ENCODE data around the gene PDF. TPM values are rescaled to one million over a fixed set of nuclear protein-coding genes. Genes with fewer than 3 reads are reported as not detected.

The PDF gene
- total RNA-seq, 2 experiments from 2014 or later, result 8.8 to 9.7 TPM

- peak overlapping the region; percentile 78 for H3K27ac Mint-ChIP-seq
- ChIA-PET CTCF (interaction anchor here (1.0 to 2.7 kb wide), 6 partner anchors 9 to 424 kb away, joined by 3 to 15 read pairs (median 4); partner anchors contain the start of genes COG8, NIP7 and VPS4A), POLR2A (interaction anchor here (0.6 to 9.7 kb wide), 15 partner anchors 10 to 433 kb away, joined by 3 to 151 read pairs (median 3); partner anchors contain the start of genes COG8, CYB5B, NIP7 and NOB1)
- H3K27me3 Mint-ChIP-seq, result no peaks in the 10 kb centered on the region
- DNase-seq, result peak; percentile 47
- peaks cover 50% of the 10 kb centered on the region for H3K4me1 Mint-ChIP-seq
- H3K9me3 Mint-ChIP-seq, result no peaks in the 10 kb centered on the region
- H3K4me3 Mint-ChIP-seq, result peak overlapping the region; percentile 79
- peaks cover 55% of the 10 kb centered on the region for H3K36me3 Mint-ChIP-seq (ENCODE audit: low read depth)
Observed at GRCh38 chr16:69329369-69330285, 761 bp downstream of the PDF start.

GRCh38 chr16:69328854-69329316 lies 1.5 kb downstream of the PDF start:
- peaks cover 55% of the 10 kb centered on the region for H3K36me3 Mint-ChIP-seq (ENCODE audit: low read depth)
- peaks cover 50% of the 10 kb centered on the region for H3K4me1 Mint-ChIP-seq
- no peaks in the 10 kb centered on the region for H3K9me3 Mint-ChIP-seq
- POLR2A ChIA-PET, result interaction anchor here (0.7 to 9.7 kb wide), 10 partner anchors 11 to 426 kb away, joined by 3 to 151 read pairs (median 4); partner anchors contain the start of genes COG8, CYB5B, NIP7 and NOB1
- H3K27ac Mint-ChIP-seq, result peak overlapping the region; percentile 78
- H3K4me3 Mint-ChIP-seq, result peak overlapping the region; percentile 79
- no peaks in the 10 kb centered on the region for H3K27me3 Mint-ChIP-seq
- DNase-seq, result peak; percentile 31
- CTCF ChIA-PET, result interaction anchor here (1.4 to 2.7 kb wide), 5 partner anchors 10 to 425 kb away, joined by 3 to 15 read pairs (median 6); partner anchors contain the start of genes COG8 and NIP7

- peaks cover 59% of the 10 kb centered on the region for H3K36me3 Mint-ChIP-seq (ENCODE audit: low read depth)
- ChIA-PET CTCF (interaction anchor here (1.5 to 2.7 kb wide), 2 partner anchors 11 to 13 kb away, joined by 6 to 11 read pairs; partner anchors contain the start of genes COG8 and NIP7), POLR2A (interaction anchor here (0.6 to 9.7 kb wide), 5 partner anchors 10 to 84 kb away, joined by 3 to 151 read pairs (median 16); partner anchors contain the start of genes COG8 and NIP7)
- H3K27ac Mint-ChIP-seq, result peak overlapping the region; percentile 26
- H3K4me3 Mint-ChIP-seq, result peak overlapping the region; percentile 4
- no peaks in the 10 kb centered on the region for H3K9me3 Mint-ChIP-seq
- no peak for DNase-seq
- peaks cover 46% of the 10 kb centered on the region for H3K4me1 Mint-ChIP-seq
- H3K27me3 Mint-ChIP-seq, result no peaks in the 10 kb centered on the region
Observed at GRCh38 chr16:69327585-69328310, 2.6 kb downstream of the PDF start.

GRCh38 chr16:69326172-69326873 lies 4.1 kb downstream of the PDF start:
- Mint-ChIP-seq H3K27ac (peak overlapping the region; percentile 40), H3K27me3 (no peaks in the 10 kb centered on the region), H3K9me3 (no peaks in the 10 kb centered on the region), H3K4me1 (peaks cover 37% of the 10 kb centered on the region), H3K4me3 (no peak overlapping the region), H3K36me3 (ENCODE audit: low read depth) (peaks cover 65% of the 10 kb centered on the region)
- no peak for DNase-seq
- POLR2A ChIA-PET, result interaction anchor here (0.7 to 9.7 kb wide), 5 partner anchors 8 to 140 kb away, joined by 3 to 151 read pairs (median 6); partner anchors contain the start of genes COG8, NIP7 and SNTB2
- CTCF ChIA-PET, result interaction anchor here (1.2 to 1.7 kb wide), 3 partner anchors 13 to 176 kb away, joined by 5 to 9 read pairs (median 6); partner anchors contain the start of gene COG8

GRCh38 chr16:69325784-69326171 lies 4.6 kb downstream of the PDF start:
- Mint-ChIP-seq H3K4me1 (peaks cover 35% of the 10 kb centered on the region), H3K36me3 (ENCODE audit: low read depth) (peaks cover 70% of the 10 kb centered on the region), H3K9me3 (no peaks in the 10 kb centered on the region), H3K4me3 (no peak overlapping the region), H3K27me3 (no peaks in the 10 kb centered on the region), H3K27ac (no peak overlapping the region)
- DNase-seq, result no peak
- ChIA-PET CTCF (interaction anchor here (1.2 to 1.7 kb wide), 2 partner anchors 13 to 176 kb away, joined by 5 to 9 read pairs; no protein-coding TSS in a partner anchor), POLR2A (interaction anchor here (1.4 to 9.7 kb wide), 4 partner anchors 8 to 139 kb away, joined by 4 to 151 read pairs (median 28); partner anchors contain the start of genes COG8, NIP7 and SNTB2)

GRCh38 chr16:69324585-69325253 lies 5.7 kb downstream of the PDF start:
- H3K9me3 Mint-ChIP-seq, result no peaks in the 10 kb centered on the region
- H3K4me1 Mint-ChIP-seq, result peaks cover 35% of the 10 kb centered on the region
- no peak for DNase-seq
- H3K36me3 Mint-ChIP-seq (ENCODE audit: low read depth), result peaks cover 73% of the 10 kb centered on the region
- no peaks in the 10 kb centered on the region for H3K27me3 Mint-ChIP-seq
- CTCF ChIA-PET, result no interaction called here
- POLR2A ChIA-PET, result interaction anchor here (0.6 to 9.7 kb wide), 2 partner anchors 15 to 23 kb away, joined by 3 to 151 read pairs; partner anchors contain the start of genes COG8 and NIP7
- H3K27ac Mint-ChIP-seq, result no peak overlapping the region
- H3K4me3 Mint-ChIP-seq, result no peak overlapping the region

- H3K27me3 Mint-ChIP-seq, result no peaks in the 10 kb centered on the region
- H3K4me3 Mint-ChIP-seq, result no peak overlapping the region
- no peak for DNase-seq
- H3K27ac Mint-ChIP-seq, result no peak overlapping the region
- H3K9me3 Mint-ChIP-seq, result no peaks in the 10 kb centered on the region
- ChIA-PET CTCF (no interaction called here), POLR2A (interaction anchor here (0.6 to 9.7 kb wide), 3 partner anchors 9 to 24 kb away, joined by 3 to 151 read pairs (median 4); partner anchors contain the start of genes COG8 and NIP7)
- peaks cover 76% of the 10 kb centered on the region for H3K36me3 Mint-ChIP-seq (ENCODE audit: low read depth)
- peaks cover 30% of the 10 kb centered on the region for H3K4me1 Mint-ChIP-seq
Observed at GRCh38 chr16:69324013-69324531, 6.3 kb downstream of the PDF start.

- POLR2A ChIA-PET, result interaction anchor here (1.2 to 9.7 kb wide), 3 partner anchors 8 to 17 kb away, joined by 4 to 151 read pairs (median 9); partner anchors contain the start of genes COG8, NIP7 and VPS4A
Observed at GRCh38 chr16:69323415-69323814, 7.0 kb downstream of the PDF start.

GRCh38 chr16:69322343-69322742 lies 8.0 kb downstream of the PDF start:
- no peaks in the 10 kb centered on the region for H3K27me3 Mint-ChIP-seq
- ChIA-PET CTCF (no interaction called here), POLR2A (interaction anchor here (2.6 kb wide), 1 partner anchor 10 kb away, joined by 9 read pairs; the partner anchor contains the start of gene VPS4A)
- peaks cover 75% of the 10 kb centered on the region for H3K36me3 Mint-ChIP-seq (ENCODE audit: low read depth)
- H3K27ac Mint-ChIP-seq, result no peak overlapping the region
- DNase-seq, result no peak
- H3K9me3 Mint-ChIP-seq, result no peaks in the 10 kb centered on the region
- H3K4me1 Mint-ChIP-seq, result peaks cover 18% of the 10 kb centered on the region
- no peak overlapping the region for H3K4me3 Mint-ChIP-seq

More at GRCh38 chr16:69323415-69323814, 7.0 kb downstream of the PDF start:
- H3K9me3 Mint-ChIP-seq, result no peaks in the 10 kb centered on the region
- no peaks in the 10 kb centered on the region for H3K27me3 Mint-ChIP-seq
- CTCF ChIA-PET, result no interaction called here
- no peak overlapping the region for H3K27ac Mint-ChIP-seq
- DNase-seq, result no peak
- H3K4me3 Mint-ChIP-seq, result no peak overlapping the region
- H3K4me1 Mint-ChIP-seq, result peaks cover 23% of the 10 kb centered on the region
- H3K36me3 Mint-ChIP-seq (ENCODE audit: low read depth), result peaks cover 73% of the 10 kb centered on the region

GRCh38 chr16:69321080-69321479 lies 9.3 kb downstream of the PDF start:
- CTCF ChIA-PET, result no interaction called here

GRCh38 chr16:69320740-69321073 lies 9.7 kb downstream of the PDF start:
- H3K36me3 Mint-ChIP-seq (ENCODE audit: low read depth), result peaks cover 76% of the 10 kb centered on the region
- CTCF ChIA-PET, result no interaction called here
- H3K27me3 Mint-ChIP-seq, result no peaks in the 10 kb centered on the region
- DNase-seq, result no peak
- H3K4me3 Mint-ChIP-seq, result no peak overlapping the region
- POLR2A ChIA-PET, result interaction anchor here (2.6 kb wide), 1 partner anchor 9 kb away, joined by 9 read pairs; the partner anchor contains the start of gene VPS4A
- H3K4me1 Mint-ChIP-seq, result peaks cover 3% of the 10 kb centered on the region
- no peaks in the 10 kb centered on the region for H3K9me3 Mint-ChIP-seq
- no peak overlapping the region for H3K27ac Mint-ChIP-seq

More at GRCh38 chr16:69321080-69321479, 9.3 kb downstream of the PDF start:
- H3K9me3 Mint-ChIP-seq, result no peaks in the 10 kb centered on the region
- no peak overlapping the region for H3K4me3 Mint-ChIP-seq
- H3K36me3 Mint-ChIP-seq (ENCODE audit: low read depth), result peaks cover 77% of the 10 kb centered on the region
- POLR2A ChIA-PET, result interaction anchor here (2.6 kb wide), 1 partner anchor 9 kb away, joined by 9 read pairs; the partner anchor contains the start of gene VPS4A
- peaks cover 7% of the 10 kb centered on the region for H3K4me1 Mint-ChIP-seq
- H3K27me3 Mint-ChIP-seq, result no peaks in the 10 kb centered on the region
- no peak overlapping the region for H3K27ac Mint-ChIP-seq
- DNase-seq, result no peak

Data from activated CD4-positive, alpha-beta memory T cell treated with anti-CD3 and anti-CD28 coated beads, Interleukin-2, amount 10 ng/mL, durations not matched to agents 7 days and 5 days (primary cell).